T-helper 2 cell treated with Interferon-gamma antibody and Interleukin-4, amounts not matched to agents 5 μg/mL and 100 μg/mL, for 36 hours (primary cell): ENCODE measurements around the gene PADI6.

Experiments used
- DNase-seq: peaks from one replicate; pipeline ENCODE4 v3.0.0; 2021; ENCODE audit warnings: low spot score
- H3K27ac Mint-ChIP-seq: one replicate; pipeline ENCODE4 v1.8.0; 2021; ENCODE audit warnings: mild to moderate bottlenecking, mixed read lengths
- H3K27me3 Mint-ChIP-seq: one replicate; pipeline ENCODE4 v1.8.0; 2021; ENCODE audit warnings: low read depth, mixed read lengths
- H3K36me3 Mint-ChIP-seq: one replicate; pipeline ENCODE4 v1.8.0; 2021; ENCODE audit warnings: low read depth, mixed read lengths
- H3K4me1 Mint-ChIP-seq: one replicate; pipeline ENCODE4 v1.8.0; 2021; ENCODE audit warnings: low read depth, mixed read lengths
- H3K4me3 Mint-ChIP-seq: one replicate; pipeline ENCODE4 v1.8.0; 2022; ENCODE audit warnings: mild to moderate bottlenecking, moderate library complexity, mixed read lengths
- H3K9me3 Mint-ChIP-seq: one replicate; pipeline ENCODE4 v1.8.0; 2021; ENCODE audit warnings: mixed read lengths

Gene PADI6

GRCh38 chr1:17365293-17365692 is 6.7 kb upstream of the PADI6 start:
- H3K36me3 Mint-ChIP-seq, result no peaks in the 10 kb centered on the region
- H3K27ac Mint-ChIP-seq, result no peak overlapping the region
- no peaks in the 10 kb centered on the region for H3K4me1 Mint-ChIP-seq
- no peaks in the 10 kb centered on the region for H3K9me3 Mint-ChIP-seq
- peaks cover 3% of the 10 kb centered on the region for H3K27me3 Mint-ChIP-seq
- H3K4me3 Mint-ChIP-seq, result no peak overlapping the region
- DNase-seq, result no peak

GRCh38 chr1:17369466-17369865 is 2.5 kb upstream of the PADI6 start:
- DNase-seq, result no peak
- Mint-ChIP-seq H3K4me3 (no peak overlapping the region), H3K4me1 (no peaks in the 10 kb centered on the region), H3K27me3 (peaks cover 3% of the 10 kb centered on the region), H3K36me3 (no peaks in the 10 kb centered on the region), H3K9me3 (no peaks in the 10 kb centered on the region), H3K27ac (no peak overlapping the region)

- no peaks in the 10 kb centered on the region for H3K4me1 Mint-ChIP-seq
- no peak overlapping the region for H3K4me3 Mint-ChIP-seq
- H3K27ac Mint-ChIP-seq, result no peak overlapping the region
- H3K9me3 Mint-ChIP-seq, result no peaks in the 10 kb centered on the region
- no peaks in the 10 kb centered on the region for H3K36me3 Mint-ChIP-seq
- no peak for DNase-seq
- H3K27me3 Mint-ChIP-seq, result peaks cover 3% of the 10 kb centered on the region
These were observed 1.4 kb upstream of the PADI6 start for GRCh38 chr1:17370618-17371017.

- H3K27me3 Mint-ChIP-seq, result peaks cover 3% of the 10 kb centered on the region
- no peak for DNase-seq
- H3K9me3 Mint-ChIP-seq, result no peaks in the 10 kb centered on the region
- no peak overlapping the region for H3K4me3 Mint-ChIP-seq
- no peak overlapping the region for H3K27ac Mint-ChIP-seq
- H3K36me3 Mint-ChIP-seq, result no peaks in the 10 kb centered on the region
- H3K4me1 Mint-ChIP-seq, result no peaks in the 10 kb centered on the region
These were observed 959 bp downstream of the PADI6 start for GRCh38 chr1:17372955-17373354.

- H3K36me3 Mint-ChIP-seq, result no peaks in the 10 kb centered on the region
- H3K27me3 Mint-ChIP-seq, result peaks cover under 1% of the 10 kb centered on the region
- H3K27ac Mint-ChIP-seq, result no peak overlapping the region
- no peaks in the 10 kb centered on the region for H3K4me1 Mint-ChIP-seq
- DNase-seq, result no peak
- H3K9me3 Mint-ChIP-seq, result no peaks in the 10 kb centered on the region
- H3K4me3 Mint-ChIP-seq, result no peak overlapping the region
These were observed 3.7 kb downstream of the PADI6 start for GRCh38 chr1:17375651-17376050.

- Mint-ChIP-seq H3K27ac (no peak overlapping the region), H3K4me1 (no peaks in the 10 kb centered on the region), H3K9me3 (no peaks in the 10 kb centered on the region), H3K36me3 (no peaks in the 10 kb centered on the region), H3K27me3 (peaks cover 4% of the 10 kb centered on the region), H3K4me3 (no peak overlapping the region)
- DNase-seq, result no peak
These were observed 5.4 kb downstream of the PADI6 start for GRCh38 chr1:17377325-17377953.

- no peak overlapping the region for H3K27ac Mint-ChIP-seq
- H3K9me3 Mint-ChIP-seq, result no peaks in the 10 kb centered on the region
- no peaks in the 10 kb centered on the region for H3K36me3 Mint-ChIP-seq
- no peak for DNase-seq
- no peak overlapping the region for H3K4me3 Mint-ChIP-seq
- H3K4me1 Mint-ChIP-seq, result no peaks in the 10 kb centered on the region
- peaks cover 4% of the 10 kb centered on the region for H3K27me3 Mint-ChIP-seq
These were observed 9.2 kb downstream of the PADI6 start for GRCh38 chr1:17381161-17381560.

- DNase-seq, result no peak
- H3K27me3 Mint-ChIP-seq, result no peaks in the 10 kb centered on the region
- peaks cover 3% of the 10 kb centered on the region for H3K4me1 Mint-ChIP-seq
- H3K27ac Mint-ChIP-seq, result no peak overlapping the region
- H3K9me3 Mint-ChIP-seq, result no peaks in the 10 kb centered on the region
- no peaks in the 10 kb centered on the region for H3K36me3 Mint-ChIP-seq
- no peak overlapping the region for H3K4me3 Mint-ChIP-seq
These were observed 20.3 kb downstream of the PADI6 start for GRCh38 chr1:17392199-17392740.

- Mint-ChIP-seq H3K27ac (no peak overlapping the region), H3K4me1 (peaks cover 3% of the 10 kb centered on the region), H3K4me3 (no peak overlapping the region), H3K36me3 (no peaks in the 10 kb centered on the region), H3K9me3 (no peaks in the 10 kb centered on the region), H3K27me3 (no peaks in the 10 kb centered on the region)
- no peak for DNase-seq
These were observed 21.2 kb downstream of the PADI6 start for GRCh38 chr1:17393230-17393629.

GRCh38 chr1:17397910-17398695 is 26.1 kb downstream of the PADI6 start:
- DNase-seq, result no peak
- Mint-ChIP-seq H3K27me3 (no peaks in the 10 kb centered on the region), H3K9me3 (no peaks in the 10 kb centered on the region), H3K4me1 (peaks cover 1% of the 10 kb centered on the region), H3K4me3 (no peak overlapping the region), H3K36me3 (no peaks in the 10 kb centered on the region), H3K27ac (no peak overlapping the region)

- H3K9me3 Mint-ChIP-seq, result no peaks in the 10 kb centered on the region
- H3K27ac Mint-ChIP-seq, result no peak overlapping the region
- H3K4me3 Mint-ChIP-seq, result no peak overlapping the region
- no peaks in the 10 kb centered on the region for H3K36me3 Mint-ChIP-seq
- H3K27me3 Mint-ChIP-seq, result no peaks in the 10 kb centered on the region
- no peak for DNase-seq
- no peaks in the 10 kb centered on the region for H3K4me1 Mint-ChIP-seq
These were observed 28.8 kb downstream of the PADI6 start for GRCh38 chr1:17400725-17401341.

- H3K27ac Mint-ChIP-seq, result no peak overlapping the region
- no peaks in the 10 kb centered on the region for H3K27me3 Mint-ChIP-seq
- H3K4me1 Mint-ChIP-seq, result no peaks in the 10 kb centered on the region
- no peaks in the 10 kb centered on the region for H3K9me3 Mint-ChIP-seq
- H3K4me3 Mint-ChIP-seq, result no peak overlapping the region
- DNase-seq, result no peak
- peaks cover 2% of the 10 kb centered on the region for H3K36me3 Mint-ChIP-seq
These were observed 29.8 kb downstream of the PADI6 start for GRCh38 chr1:17401841-17402240.

GRCh38 chr1:17403081-17403480 is 31.1 kb downstream of the PADI6 start:
- Mint-ChIP-seq H3K9me3 (no peaks in the 10 kb centered on the region), H3K27ac (no peak overlapping the region), H3K4me3 (no peak overlapping the region), H3K4me1 (no peaks in the 10 kb centered on the region), H3K36me3 (peaks cover 14% of the 10 kb centered on the region), H3K27me3 (no peaks in the 10 kb centered on the region)
- no peak for DNase-seq

GRCh38 chr1:17404034-17404684 is 32.2 kb downstream of the PADI6 start:
- H3K4me1 Mint-ChIP-seq, result no peaks in the 10 kb centered on the region
- H3K36me3 Mint-ChIP-seq, result peaks cover 20% of the 10 kb centered on the region
- DNase-seq, result no peak
- H3K4me3 Mint-ChIP-seq, result no peak overlapping the region
- no peak overlapping the region for H3K27ac Mint-ChIP-seq
- no peaks in the 10 kb centered on the region for H3K9me3 Mint-ChIP-seq
- no peaks in the 10 kb centered on the region for H3K27me3 Mint-ChIP-seq
